ENCODE results near the gene PRSS22.

PRSS22 gene

GRCh38 chr16:2835638-2836493 is 22.1 kb downstream of the PRSS22 start:
- Histone ChIP-seq H3K36me3 (ENCODE audit: control insufficient read depth in 2 of 2, insufficient read depth in 2 of 2, low read length in 2 of 2) (no peaks in the 10 kb centered on the region), H3K4me1 (ENCODE audit: control insufficient read depth, insufficient read depth, low read length) (peaks cover 2% of the 10 kb centered on the region), H3K9ac (ENCODE audit: low read length in 2 of 2) (no peak overlapping the region), H3K9me3 (ENCODE audit: control insufficient read depth in 2 of 2, low read length in 2 of 2) (no peaks in the 10 kb centered on the region), H3K27me3 (ENCODE audit: control insufficient read depth in 1 of 2, insufficient read depth in 2 of 2, low read length in 2 of 2) (peaks cover 22 to 35% of the 10 kb centered on the region in 2 donors), H3K4me3 (ENCODE audit: low read length in 2 of 2) (no peak overlapping the region), H3K27ac (ENCODE audit: low read length) (no peak overlapping the region)

GRCh38 chr16:2834968-2835367 is 23.0 kb downstream of the PRSS22 start:
- Histone ChIP-seq H3K36me3 (ENCODE audit: control insufficient read depth in 2 of 2, insufficient read depth in 2 of 2, low read length in 2 of 2) (no peaks in the 10 kb centered on the region), H3K9ac (ENCODE audit: low read length in 2 of 2) (no peak overlapping the region), H3K4me1 (ENCODE audit: control insufficient read depth, insufficient read depth, low read length) (peaks cover 2% of the 10 kb centered on the region), H3K9me3 (ENCODE audit: control insufficient read depth in 2 of 2, low read length in 2 of 2) (no peaks in the 10 kb centered on the region), H3K27ac (ENCODE audit: low read length) (no peak overlapping the region), H3K27me3 (ENCODE audit: control insufficient read depth in 1 of 2, insufficient read depth in 2 of 2, low read length in 2 of 2) (peaks cover 27 to 37% of the 10 kb centered on the region in 2 donors), H3K4me3 (ENCODE audit: low read length in 2 of 2) (no peak overlapping the region)

GRCh38 chr16:2833776-2834175 is 24.2 kb downstream of the PRSS22 start:
- no peak overlapping the region for H3K27ac ChIP-seq (ENCODE audit: low read length)
- H3K9ac ChIP-seq (ENCODE audit: low read length in 2 of 2): no peak overlapping the region
- no peak overlapping the region for H3K4me3 ChIP-seq (ENCODE audit: low read length in 2 of 2)
- H3K9me3 ChIP-seq (ENCODE audit: control insufficient read depth in 2 of 2, low read length in 2 of 2): no peaks in the 10 kb centered on the region
- no peaks in the 10 kb centered on the region for H3K4me1 ChIP-seq (ENCODE audit: control insufficient read depth, insufficient read depth, low read length)
- no peaks in the 10 kb centered on the region for H3K36me3 ChIP-seq (ENCODE audit: control insufficient read depth in 2 of 2, insufficient read depth in 2 of 2, low read length in 2 of 2)
- peaks cover 28 to 37% of the 10 kb centered on the region in 2 donors for H3K27me3 ChIP-seq (ENCODE audit: control insufficient read depth in 1 of 2, insufficient read depth in 2 of 2, low read length in 2 of 2)

GRCh38 chr16:2831203-2831602 is 26.8 kb downstream of the PRSS22 start:
- no peak overlapping the region for H3K4me3 ChIP-seq (ENCODE audit: low read length in 2 of 2)
- no peak overlapping the region for H3K27ac ChIP-seq (ENCODE audit: low read length)
- H3K4me1 ChIP-seq (ENCODE audit: control insufficient read depth, insufficient read depth, low read length): no peaks in the 10 kb centered on the region
- no peaks in the 10 kb centered on the region for H3K36me3 ChIP-seq (ENCODE audit: control insufficient read depth in 2 of 2, insufficient read depth in 2 of 2, low read length in 2 of 2)
- peaks cover 19 to 26% of the 10 kb centered on the region in 2 donors for H3K27me3 ChIP-seq (ENCODE audit: control insufficient read depth in 1 of 2, insufficient read depth in 2 of 2, low read length in 2 of 2)
- no peak overlapping the region for H3K9ac ChIP-seq (ENCODE audit: low read length in 2 of 2)
- H3K9me3 ChIP-seq (ENCODE audit: control insufficient read depth in 2 of 2, low read length in 2 of 2): no peaks in the 10 kb centered on the region

- Histone ChIP-seq H3K4me1 (ENCODE audit: control insufficient read depth, insufficient read depth, low read length) (no peaks in the 10 kb centered on the region), H3K27me3 (ENCODE audit: control insufficient read depth in 1 of 2, insufficient read depth in 2 of 2, low read length in 2 of 2) (peaks cover 16 to 21% of the 10 kb centered on the region in 2 donors), H3K4me3 (ENCODE audit: low read length in 2 of 2) (no peak overlapping the region), H3K9ac (ENCODE audit: low read length in 2 of 2) (no peak overlapping the region), H3K27ac (ENCODE audit: low read length) (no peak overlapping the region), H3K9me3 (ENCODE audit: control insufficient read depth in 2 of 2, low read length in 2 of 2) (no peaks in the 10 kb centered on the region), H3K36me3 (ENCODE audit: control insufficient read depth in 2 of 2, insufficient read depth in 2 of 2, low read length in 2 of 2) (no peaks in the 10 kb centered on the region)
These were observed 27.6 kb downstream of the PRSS22 start for GRCh38 chr16:2830355-2830695.

GRCh38 chr16:2829501-2830354 is 28.2 kb downstream of the PRSS22 start, which contains the start of gene ZG16B:
Gene ZG16B, plus strand, starts transcription at chr16:2830303. Its CDS starts 139 bp downstream, at chr16:2830442.
- Histone ChIP-seq H3K9ac (ENCODE audit: low read length in 2 of 2) (no peak within 1 kb of the TSS), H3K4me3 (ENCODE audit: low read length in 2 of 2) (no peak within 1 kb of the TSS), H3K27me3 (ENCODE audit: control insufficient read depth in 1 of 2, insufficient read depth in 2 of 2, low read length in 2 of 2) (peaks cover 16 to 21% of the 10 kb centered on the region in 2 donors), H3K27ac (ENCODE audit: low read length) (no peak within 1 kb of the TSS), H3K4me1 (ENCODE audit: control insufficient read depth, insufficient read depth, low read length) (no peaks in the 10 kb centered on the region), H3K9me3 (ENCODE audit: control insufficient read depth in 2 of 2, low read length in 2 of 2) (no peaks in the 10 kb centered on the region), H3K36me3 (ENCODE audit: control insufficient read depth in 2 of 2, insufficient read depth in 2 of 2, low read length in 2 of 2) (no peaks in the 10 kb centered on the region)

GRCh38 chr16:2828876-2829430 is 29.0 kb downstream of the PRSS22 start:
- H3K9ac ChIP-seq (ENCODE audit: low read length in 2 of 2): no peak overlapping the region
- H3K27me3 ChIP-seq (ENCODE audit: control insufficient read depth in 1 of 2, insufficient read depth in 2 of 2, low read length in 2 of 2): peaks cover 16 to 21% of the 10 kb centered on the region in 2 donors
- H3K27ac ChIP-seq (ENCODE audit: low read length): no peak overlapping the region

GRCh38 chr16:2828521-2828840 is 29.5 kb downstream of the PRSS22 start:
- Histone ChIP-seq H3K9ac (ENCODE audit: low read length in 2 of 2) (no peak overlapping the region), H3K36me3 (ENCODE audit: control insufficient read depth in 2 of 2, insufficient read depth in 2 of 2, low read length in 2 of 2) (no peaks in the 10 kb centered on the region), H3K27me3 (ENCODE audit: control insufficient read depth in 1 of 2, insufficient read depth in 2 of 2, low read length in 2 of 2) (peaks cover 16 to 21% of the 10 kb centered on the region in 2 donors), H3K4me3 (ENCODE audit: low read length in 2 of 2) (no peak overlapping the region), H3K9me3 (ENCODE audit: control insufficient read depth in 2 of 2, low read length in 2 of 2) (no peaks in the 10 kb centered on the region), H3K27ac (ENCODE audit: low read length) (no peak overlapping the region), H3K4me1 (ENCODE audit: control insufficient read depth, insufficient read depth, low read length) (no peaks in the 10 kb centered on the region)

More at GRCh38 chr16:2828876-2829430, 29.0 kb downstream of the PRSS22 start:
- no peaks in the 10 kb centered on the region for H3K9me3 ChIP-seq (ENCODE audit: control insufficient read depth in 2 of 2, low read length in 2 of 2)
- no peaks in the 10 kb centered on the region for H3K4me1 ChIP-seq (ENCODE audit: control insufficient read depth, insufficient read depth, low read length)
- H3K36me3 ChIP-seq (ENCODE audit: control insufficient read depth in 2 of 2, insufficient read depth in 2 of 2, low read length in 2 of 2): no peaks in the 10 kb centered on the region
- no peak overlapping the region for H3K4me3 ChIP-seq (ENCODE audit: low read length in 2 of 2)

- Histone ChIP-seq H3K9me3 (ENCODE audit: control insufficient read depth in 2 of 2, low read length in 2 of 2) (no peaks in the 10 kb centered on the region), H3K4me1 (ENCODE audit: control insufficient read depth, insufficient read depth, low read length) (no peaks in the 10 kb centered on the region), H3K27ac (ENCODE audit: low read length) (no peak overlapping the region), H3K36me3 (ENCODE audit: control insufficient read depth in 2 of 2, insufficient read depth in 2 of 2, low read length in 2 of 2) (no peaks in the 10 kb centered on the region), H3K27me3 (ENCODE audit: control insufficient read depth in 1 of 2, insufficient read depth in 2 of 2, low read length in 2 of 2) (peaks cover 16 to 21% of the 10 kb centered on the region in 2 donors), H3K9ac (ENCODE audit: low read length in 2 of 2) (no peak overlapping the region), H3K4me3 (ENCODE audit: low read length in 2 of 2) (no peak overlapping the region)
These were observed 30.0 kb downstream of the PRSS22 start for GRCh38 chr16:2827831-2828520.

- Histone ChIP-seq H3K4me1 (ENCODE audit: control insufficient read depth, insufficient read depth, low read length) (no peaks in the 10 kb centered on the region), H3K9ac (ENCODE audit: low read length in 2 of 2) (no peak overlapping the region), H3K27ac (ENCODE audit: low read length) (no peak overlapping the region), H3K36me3 (ENCODE audit: control insufficient read depth in 2 of 2, insufficient read depth in 2 of 2, low read length in 2 of 2) (no peaks in the 10 kb centered on the region), H3K4me3 (ENCODE audit: low read length in 2 of 2) (no peak overlapping the region), H3K27me3 (ENCODE audit: control insufficient read depth in 1 of 2, insufficient read depth in 2 of 2, low read length in 2 of 2) (peaks cover 16 to 17% of the 10 kb centered on the region in 2 donors), H3K9me3 (ENCODE audit: control insufficient read depth in 2 of 2, low read length in 2 of 2) (no peaks in the 10 kb centered on the region)
These were observed 30.6 kb downstream of the PRSS22 start for GRCh38 chr16:2827374-2827791.

Data from stomach smooth muscle (tissue), 2 donors.